Neural progenitor cell (in vitro differentiated cells): ENCODE data around the gene AWAT1. TPM values are rescaled to one million over a fixed set of nuclear protein-coding genes. Genes with fewer than 3 reads are reported as not detected.
"Not testable (repeated sequence)": the region's sequence is repeated elsewhere in the genome, so short reads cannot be mapped to it uniquely, and the experiment has no call there.

ENCODE experiments used
- DNase-seq: peaks from one replicate; pipeline ENCODE4 v3.0.0-alpha.2; 2016; ENCODE audit warnings: low spot score
- H2AFZ ChIP-seq: fragments of 200-600 bp; sonication (generic); replicated peaks from 2 replicates; pipeline ENCODE4 v1.6.1; 2016; ENCODE audit warnings: antibody characterized with exemption
- H3F3A ChIP-seq: fragments of 200-600 bp; sonication (generic); 2 replicates; pipeline ENCODE4 v1.6.1; 2016; ENCODE audit warnings: antibody characterized with exemption, low read depth
- H3K27ac ChIP-seq: fragments of 200-600 bp; sonication (generic); 2 replicates; pipeline ENCODE4 v1.5.1; 2016; ENCODE audit warnings: mild to moderate bottlenecking
- H3K27me3 ChIP-seq: fragments of 200-600 bp; sonication (generic); 2 replicates; pipeline ENCODE4 v1.6.1; 2016; ENCODE audit warnings: mild to moderate bottlenecking, moderate library complexity
- H3K36me3 ChIP-seq: fragments of 200-600 bp; sonication (generic); 2 replicates; pipeline ENCODE4 v1.5.1; 2016
- H3K4me1 ChIP-seq: fragments of 200-600 bp; sonication (generic); 2 replicates; pipeline ENCODE4 v1.6.1; 2016; ENCODE audit warnings: mixed run types
- H3K4me2 ChIP-seq: fragments of 200-600 bp; sonication (generic); 2 replicates; pipeline ENCODE4 v1.6.1; 2016
- H3K4me3 ChIP-seq: fragments of 200-600 bp; sonication (generic); 2 replicates; pipeline ENCODE4 v1.5.1; 2016
- H3K79me2 ChIP-seq: fragments of 200-600 bp; sonication (generic); 2 replicates; pipeline ENCODE4 v1.6.1; 2016; ENCODE audit warnings: low read depth
- H3K9ac ChIP-seq: fragments of 200-600 bp; sonication (generic); 2 replicates; pipeline ENCODE4 v1.6.1; 2016
- H3K9me3 ChIP-seq: fragments of 200-600 bp; sonication (generic); 2 replicates; pipeline ENCODE4 v1.5.1; 2016; ENCODE audit warnings: low read depth
- H4K20me1 ChIP-seq: fragments of 200-600 bp; sonication (generic); 2 replicates; pipeline ENCODE4 v1.6.1; 2016; ENCODE audit warnings: low read depth
- H3K27ac Mint-ChIP-seq: 3 replicates; pipeline ENCODE4 v1.8.0; 2021; ENCODE audit warnings: mixed read lengths
- H3K27me3 Mint-ChIP-seq: 2 replicates; pipeline ENCODE4 v1.8.0; 2022; ENCODE audit warnings: low read depth, mild to moderate bottlenecking, inconsistent platforms, moderate library complexity, mixed read lengths; ENCODE audit not compliant: insufficient read depth
- H3K36me3 Mint-ChIP-seq: 3 replicates; pipeline ENCODE4 v1.8.0; 2021; ENCODE audit warnings: mixed read lengths
- H3K4me1 Mint-ChIP-seq: 3 replicates; pipeline ENCODE4 v1.8.0; 2021; ENCODE audit warnings: mixed read lengths
- H3K4me3 Mint-ChIP-seq: 3 replicates; pipeline ENCODE4 v1.8.0; 2021; ENCODE audit warnings: mild to moderate bottlenecking, moderate library complexity, mixed read lengths
- H3K9me3 Mint-ChIP-seq: 3 replicates; pipeline ENCODE4 v1.8.0; 2020; ENCODE audit warnings: mixed read lengths
- EZH2 ChIP-seq: fragments of 200-600 bp; sonication (generic); IDR thresholded peaks from 2 replicates; pipeline ENCODE4 v1.6.1; 2017; ENCODE audit warnings: antibody characterized with exemption, mild to moderate bottlenecking, moderate library complexity
- EZH2phosphoT487 ChIP-seq: fragments of 200-600 bp; sonication (generic); IDR thresholded peaks from 2 replicates; pipeline ENCODE4 v1.6.1; 2017; ENCODE audit warnings: antibody characterized with exemption
- total RNA-seq: library from RNA; depleted of rRNA; stranded (reverse); fragments of >200 nt; gene quantifications from 2 replicates; pipeline ENCODE4 v1.2.3, GENCODE V29; 2015; ENCODE audit warnings: low replicate concordance
- TF ChIP-seq, protein P1 (sequence below): fragments of 200-600 bp; sonication (generic); IDR thresholded peaks from 2 replicates; pipeline ENCODE4 v1.5.1; 2017; ENCODE audit warnings: antibody characterized with exemption, mild to moderate bottlenecking

AWAT1 gene
- total RNA-seq, 1 donor from 2014 or later: not detected

DNA sequence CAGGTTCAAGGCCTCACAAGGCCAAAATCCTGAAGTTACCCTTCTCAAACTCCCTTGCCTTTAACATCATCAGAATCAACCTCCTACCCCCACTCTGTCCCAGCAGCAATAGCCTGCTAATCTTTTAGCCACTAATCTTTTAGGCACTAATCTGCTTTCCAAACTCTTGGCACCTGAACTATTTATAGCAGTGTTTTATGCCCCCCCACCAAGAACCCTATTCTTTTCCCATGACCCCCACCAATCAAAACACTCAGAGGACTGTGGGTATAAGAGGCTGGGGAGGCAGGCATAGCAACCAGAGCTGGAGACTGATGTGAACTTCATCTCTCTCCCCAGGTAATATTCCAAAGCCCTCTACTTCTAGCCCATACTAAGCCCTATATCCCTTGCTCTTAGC lies 33.6 kb downstream of the AWAT1 start, which contains the start of gene ARR3:
TSS of gene ARR3 (plus strand) at position 301 of the 400 bp plus-strand sequence. CDS start 1,052 bp downstream, outside the sequence.
- Mint-ChIP-seq H3K27ac (no peak within 1 kb of the TSS), H3K36me3 (no peaks in the 10 kb centered on the region), H3K9me3 (peaks cover 3% of the 10 kb centered on the region), H3K4me3 (no peak within 1 kb of the TSS), H3K27me3 (peaks cover 2% of the 10 kb centered on the region), H3K4me1 (peaks cover 6% of the 10 kb centered on the region)
- H3K36me3 ChIP-seq: no peaks in the 10 kb centered on the region
- no peak for DNase-seq
- no peak within 1 kb of the TSS for H2AFZ ChIP-seq
- no peaks in the 10 kb centered on the region for H3K9me3 ChIP-seq
- no peaks in the 10 kb centered on the region for H3F3A ChIP-seq
- no peaks in the 10 kb centered on the region for H3K4me1 ChIP-seq
- TF ChIP-seq EZH2phosphoT487 (no peak), EZH2 (no peak)
- TF ChIP-seq, protein P1, sequence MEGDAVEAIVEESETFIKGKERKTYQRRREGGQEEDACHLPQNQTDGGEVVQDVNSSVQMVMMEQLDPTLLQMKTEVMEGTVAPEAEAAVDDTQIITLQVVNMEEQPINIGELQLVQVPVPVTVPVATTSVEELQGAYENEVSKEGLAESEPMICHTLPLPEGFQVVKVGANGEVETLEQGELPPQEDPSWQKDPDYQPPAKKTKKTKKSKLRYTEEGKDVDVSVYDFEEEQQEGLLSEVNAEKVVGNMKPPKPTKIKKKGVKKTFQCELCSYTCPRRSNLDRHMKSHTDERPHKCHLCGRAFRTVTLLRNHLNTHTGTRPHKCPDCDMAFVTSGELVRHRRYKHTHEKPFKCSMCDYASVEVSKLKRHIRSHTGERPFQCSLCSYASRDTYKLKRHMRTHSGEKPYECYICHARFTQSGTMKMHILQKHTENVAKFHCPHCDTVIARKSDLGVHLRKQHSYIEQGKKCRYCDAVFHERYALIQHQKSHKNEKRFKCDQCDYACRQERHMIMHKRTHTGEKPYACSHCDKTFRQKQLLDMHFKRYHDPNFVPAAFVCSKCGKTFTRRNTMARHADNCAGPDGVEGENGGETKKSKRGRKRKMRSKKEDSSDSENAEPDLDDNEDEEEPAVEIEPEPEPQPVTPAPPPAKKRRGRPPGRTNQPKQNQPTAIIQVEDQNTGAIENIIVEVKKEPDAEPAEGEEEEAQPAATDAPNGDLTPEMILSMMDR: no peak
- no peak within 1 kb of the TSS for H3K27ac ChIP-seq
- no peak within 1 kb of the TSS for H3K4me3 ChIP-seq
- no peak within 1 kb of the TSS for H3K4me2 ChIP-seq
- H3K9ac ChIP-seq: no peak within 1 kb of the TSS
- no peaks in the 10 kb centered on the region for H4K20me1 ChIP-seq
- no peaks in the 10 kb centered on the region for H3K79me2 ChIP-seq
- no peaks in the 10 kb centered on the region for H3K27me3 ChIP-seq

DNA sequence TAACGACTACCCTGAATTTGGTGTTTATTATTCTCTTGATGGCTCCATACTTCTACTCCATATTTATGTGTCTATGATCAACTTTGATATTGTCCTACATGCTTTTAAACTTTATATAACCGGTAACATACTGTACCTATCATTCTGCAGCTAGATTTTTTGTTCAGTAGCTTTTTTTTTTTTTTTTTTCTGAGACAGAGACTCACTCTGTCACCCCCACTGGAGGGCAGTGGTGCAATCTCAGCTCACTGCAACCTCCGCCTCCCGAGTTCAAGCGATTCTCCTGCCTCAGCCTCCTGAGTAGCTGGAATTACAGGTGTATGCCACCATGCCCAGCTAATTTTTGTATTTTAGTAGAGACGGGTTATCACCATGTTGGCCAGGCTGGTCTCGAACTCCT lies 39.6 kb downstream of the AWAT1 start:
- H3K4me3 Mint-ChIP-seq, H2AFZ ChIP-seq, H3K36me3 Mint-ChIP-seq, H4K20me1 ChIP-seq, H3K27me3 ChIP-seq, H3K27me3 Mint-ChIP-seq, DNase-seq, H3K27ac ChIP-seq, H3K9me3 Mint-ChIP-seq, H3K36me3 ChIP-seq, H3F3A ChIP-seq, H3K4me3 ChIP-seq, H3K4me1 Mint-ChIP-seq, H3K27ac Mint-ChIP-seq, H3K4me1 ChIP-seq, H3K9me3 ChIP-seq, H3K9ac ChIP-seq, H3K79me2 ChIP-seq, H3K4me2 ChIP-seq: not testable (repeated sequence)

DNA sequence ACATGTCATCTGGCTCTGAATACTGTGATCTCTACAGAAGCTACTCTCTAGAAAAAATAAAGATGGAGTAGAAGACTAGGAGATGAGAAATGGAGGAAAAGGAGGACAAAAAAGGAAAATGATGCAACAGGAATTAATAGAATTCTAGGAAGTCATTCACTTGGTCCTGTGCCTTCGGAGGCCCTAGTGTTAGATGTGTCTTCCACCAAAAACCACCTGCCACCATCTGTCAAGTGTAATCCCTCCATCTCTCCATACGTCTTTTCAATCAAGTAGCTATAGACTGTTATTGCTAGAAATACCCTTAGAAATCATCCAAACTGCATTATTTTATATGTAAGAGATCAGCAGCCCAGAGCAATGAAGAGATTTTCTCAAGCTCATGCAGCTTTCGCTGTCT lies 44.6 kb downstream of the AWAT1 start:
- Histone ChIP-seq H3K4me3 (no peak overlapping the region), H3K27me3 (no peaks in the 10 kb centered on the region), H2AFZ (no peak overlapping the region), H3K27ac (no peak overlapping the region), H3F3A (no peaks in the 10 kb centered on the region), H3K4me2 (no peak overlapping the region), H3K79me2 (no peaks in the 10 kb centered on the region), H3K9me3 (peaks cover 4% of the 10 kb centered on the region), H3K4me1 (no peaks in the 10 kb centered on the region), H3K9ac (no peak overlapping the region), H4K20me1 (no peaks in the 10 kb centered on the region), H3K36me3 (no peaks in the 10 kb centered on the region)
- no peak for DNase-seq
- Mint-ChIP-seq H3K4me3 (no peak overlapping the region), H3K27ac (no peak overlapping the region), H3K27me3 (peaks cover 4% of the 10 kb centered on the region), H3K4me1 (no peaks in the 10 kb centered on the region), H3K36me3 (no peaks in the 10 kb centered on the region), H3K9me3 (peaks cover 11% of the 10 kb centered on the region)
- TF ChIP-seq EZH2phosphoT487: no peak
- TF ChIP-seq, protein P1: no peak
- no peak for TF ChIP-seq EZH2

DNA sequence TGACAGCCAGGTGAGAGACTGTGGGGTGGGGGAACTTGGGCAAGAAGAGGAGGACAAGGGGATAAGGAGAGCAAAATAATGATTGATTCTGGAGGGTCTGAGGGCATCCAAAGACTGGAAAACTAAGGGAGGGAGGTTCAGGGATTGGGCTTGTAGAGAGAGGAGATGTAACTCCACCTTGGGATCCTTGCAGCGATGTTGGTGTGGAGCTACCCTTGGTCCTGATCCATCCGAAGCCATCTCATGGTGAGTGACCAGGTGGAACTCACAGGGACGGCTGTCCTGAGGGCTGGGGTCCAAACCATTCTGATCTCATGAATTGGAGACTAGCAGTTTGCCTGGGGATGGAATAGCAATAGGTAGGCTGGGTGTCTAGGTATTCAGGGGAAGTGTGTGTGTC lies 46.1 kb downstream of the AWAT1 start:
- peaks cover 11% of the 10 kb centered on the region for H3K9me3 Mint-ChIP-seq
- no peaks in the 10 kb centered on the region for H3K4me1 Mint-ChIP-seq
- no peak for DNase-seq
- Histone ChIP-seq H3K79me2 (no peaks in the 10 kb centered on the region), H3K4me3 (no peak overlapping the region), H2AFZ (no peak overlapping the region), H3F3A (no peaks in the 10 kb centered on the region), H3K36me3 (no peaks in the 10 kb centered on the region), H3K9ac (no peak overlapping the region), H4K20me1 (no peaks in the 10 kb centered on the region), H3K27me3 (no peaks in the 10 kb centered on the region), H3K27ac (no peak overlapping the region), H3K4me2 (no peak overlapping the region), H3K4me1 (no peaks in the 10 kb centered on the region), H3K9me3 (no peaks in the 10 kb centered on the region)
- TF ChIP-seq, protein P1: no peak
- no peak for TF ChIP-seq EZH2
- TF ChIP-seq EZH2phosphoT487: no peak
- no peak overlapping the region for H3K27ac Mint-ChIP-seq
- H3K4me3 Mint-ChIP-seq: no peak overlapping the region
- peaks cover 2% of the 10 kb centered on the region for H3K36me3 Mint-ChIP-seq
- peaks cover 4% of the 10 kb centered on the region for H3K27me3 Mint-ChIP-seq
